Embryonic facial prominence (tissue), 1 donor: ENCODE results near the gene FBLIM1.

Source experiments
- DNase-seq: peaks from one replicate; pipeline ENCODE4 v3.0.0-alpha.2; 2016; ENCODE audit errors: extremely low spot score

The FBLIM1 gene, protein sequence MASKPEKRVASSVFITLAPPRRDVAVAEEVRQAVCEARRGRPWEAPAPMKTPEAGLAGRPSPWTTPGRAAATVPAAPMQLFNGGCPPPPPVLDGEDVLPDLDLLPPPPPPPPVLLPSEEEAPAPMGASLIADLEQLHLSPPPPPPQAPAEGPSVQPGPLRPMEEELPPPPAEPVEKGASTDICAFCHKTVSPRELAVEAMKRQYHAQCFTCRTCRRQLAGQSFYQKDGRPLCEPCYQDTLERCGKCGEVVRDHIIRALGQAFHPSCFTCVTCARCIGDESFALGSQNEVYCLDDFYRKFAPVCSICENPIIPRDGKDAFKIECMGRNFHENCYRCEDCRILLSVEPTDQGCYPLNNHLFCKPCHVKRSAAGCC

DNA sequence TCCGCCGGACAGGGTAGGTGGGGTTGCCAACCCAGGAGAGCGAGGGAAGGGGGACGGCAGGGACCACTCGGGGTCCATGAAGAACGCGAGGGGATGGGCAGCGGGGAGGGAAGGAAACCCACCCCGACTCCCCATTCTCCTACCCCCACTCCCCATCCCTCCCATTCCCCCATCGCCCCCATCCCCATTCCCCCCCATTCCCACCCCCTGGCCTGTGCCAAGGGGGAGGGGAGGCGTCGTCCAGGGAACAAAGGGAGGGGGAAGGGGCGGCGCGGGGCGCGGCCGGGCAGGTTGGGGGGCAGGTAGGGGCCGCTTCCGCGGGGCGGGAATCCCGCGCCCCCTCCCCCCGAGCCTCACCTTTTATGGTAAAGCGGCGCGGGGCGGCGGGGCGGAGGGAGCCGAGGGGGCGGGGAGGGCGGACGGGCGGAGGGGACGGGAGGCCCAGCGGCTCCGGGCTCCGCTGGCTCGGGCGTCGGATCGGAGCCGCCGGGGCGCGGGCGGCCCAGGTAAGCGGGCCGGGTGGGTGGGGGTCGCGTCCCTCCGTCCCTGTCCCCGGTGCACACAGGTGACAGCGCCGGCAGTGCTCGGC lies at the start of gene FBLIM1:
TSS of gene FBLIM1 (plus strand) at position 453 of the 589 bp plus-strand sequence. CDS start 6,189 bp downstream, outside the sequence.
- no peak for DNase-seq

DNA sequence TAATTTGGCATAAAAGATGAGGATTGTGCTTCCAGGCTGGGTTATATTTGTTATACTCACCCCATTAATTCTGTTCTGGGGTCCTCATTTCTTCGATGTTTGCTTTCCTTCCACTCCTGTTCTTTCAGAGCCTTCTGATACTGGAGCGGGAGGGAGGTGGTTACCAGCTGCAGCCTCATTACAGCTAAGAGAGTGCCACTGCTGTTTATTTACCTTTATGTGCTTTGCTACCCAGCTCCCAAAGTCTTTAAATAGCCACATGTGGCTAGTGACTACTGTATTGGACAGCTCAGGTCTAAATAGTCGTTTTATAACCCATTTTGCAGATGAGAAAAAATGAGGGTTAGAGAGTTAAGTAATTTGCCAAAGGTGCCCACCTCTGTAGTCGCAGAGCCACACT lies 49.4 kb upstream of the FBLIM1 start:
- DNase-seq = no peak

DNA sequence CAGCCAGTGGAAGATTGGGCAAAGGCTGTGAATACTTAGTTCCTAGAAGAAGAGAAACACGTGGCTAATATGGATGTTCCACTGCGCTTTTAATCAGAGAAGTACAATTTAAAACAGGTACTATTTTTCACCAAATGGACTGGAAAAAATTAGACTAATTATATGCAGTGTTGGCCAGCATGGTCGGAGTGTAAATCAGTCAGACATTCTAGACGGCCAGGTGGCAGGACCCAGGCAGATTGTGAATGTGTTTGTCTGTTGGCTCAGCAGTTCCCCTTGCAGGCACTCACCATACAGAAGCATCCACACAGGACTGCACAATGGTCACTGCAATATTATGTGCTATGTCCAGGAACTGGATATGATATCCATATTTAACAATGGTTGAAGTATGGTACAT lies 46.4 kb upstream of the FBLIM1 start:
- no peak for DNase-seq

DNA sequence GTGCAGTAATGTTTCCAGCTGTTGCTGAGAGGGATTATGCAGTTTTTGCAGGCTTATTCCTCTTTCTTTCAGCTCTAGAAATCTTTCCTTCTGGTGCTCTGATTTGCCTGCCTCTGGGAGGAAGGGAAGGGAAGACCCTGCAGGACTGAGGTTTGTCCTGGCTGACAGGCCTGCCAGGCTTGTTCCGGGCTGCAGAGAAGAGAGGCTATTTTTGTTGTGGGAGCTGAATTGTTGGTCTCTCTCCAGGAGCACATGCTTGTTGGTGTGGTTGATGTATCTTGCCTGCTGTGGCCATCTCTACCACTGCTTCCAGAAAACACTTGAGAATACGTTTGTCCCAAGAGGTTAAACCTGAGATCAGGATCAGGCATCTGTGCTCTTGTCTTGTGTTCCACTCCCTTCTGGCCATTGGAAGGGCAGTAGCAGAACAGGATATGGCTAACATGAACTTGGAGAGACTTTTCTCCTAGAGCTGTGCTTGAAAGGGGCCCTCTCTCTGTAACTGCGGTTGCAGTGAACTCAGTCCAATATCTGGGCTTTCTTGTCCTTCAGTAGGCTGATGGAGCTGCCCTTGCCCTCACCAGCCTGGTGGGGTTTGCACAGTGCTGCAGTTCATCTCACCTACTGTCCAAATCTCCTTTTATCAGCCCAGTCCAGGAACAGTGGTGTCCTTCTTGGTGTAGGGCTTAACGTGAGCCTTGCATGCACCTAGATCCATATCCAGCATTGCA lies 44.0 kb upstream of the FBLIM1 start:
- DNase-seq = no peak

DNA sequence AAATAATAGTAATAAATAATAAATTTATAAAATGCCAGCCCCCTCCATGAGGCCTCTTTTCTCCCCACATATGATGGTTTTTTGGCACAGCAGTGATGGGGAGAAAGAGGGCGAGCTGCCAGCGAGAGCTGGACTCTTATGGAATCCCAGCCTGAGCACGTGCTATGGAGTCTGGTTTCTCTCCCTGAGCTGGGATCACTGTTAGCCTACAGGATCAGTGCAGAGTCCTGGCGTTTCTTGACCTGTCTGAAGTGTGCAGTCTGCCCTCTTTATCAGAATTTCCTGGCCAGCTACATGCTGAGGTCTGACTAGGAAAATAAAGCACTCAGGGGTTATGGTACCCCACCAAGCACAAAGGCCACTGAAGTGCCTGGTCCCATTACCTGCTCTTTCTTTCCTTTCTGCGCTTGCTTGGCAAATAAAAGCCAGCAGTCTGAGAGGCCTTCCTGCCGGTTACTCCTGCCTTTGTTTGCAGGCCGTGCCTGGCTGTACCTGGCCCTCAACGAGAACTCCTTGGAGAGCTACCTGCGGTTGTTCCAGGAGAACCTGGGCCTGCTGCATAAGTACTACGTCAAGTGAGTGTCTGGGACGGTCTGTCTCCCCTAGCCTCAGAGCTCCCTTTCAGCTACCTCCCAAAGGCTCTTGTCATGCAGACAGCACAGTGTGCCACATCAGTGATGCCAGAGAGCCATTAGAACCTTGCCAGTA lies 41.0 kb upstream of the FBLIM1 start:
- DNase-seq = no peak

DNA sequence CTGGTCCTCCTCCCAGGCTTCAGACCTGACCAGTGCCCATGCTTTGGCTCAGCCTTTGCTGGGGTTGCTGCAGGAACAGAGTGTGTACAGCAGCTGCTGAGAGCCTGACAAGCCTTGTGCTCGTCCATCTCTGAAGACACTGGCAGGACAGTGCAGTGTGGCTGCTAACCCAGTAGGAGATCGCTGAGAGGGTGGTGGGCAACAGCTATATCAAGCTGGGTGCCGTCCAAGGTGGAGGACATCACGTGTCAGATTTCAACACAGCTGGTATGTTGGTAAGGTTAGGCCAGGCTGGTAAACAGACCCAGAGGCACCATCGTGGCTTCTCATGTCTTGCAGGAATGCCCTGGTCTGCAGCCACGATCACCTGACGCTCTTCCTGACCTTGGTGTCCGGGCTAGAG lies 40.4 kb upstream of the FBLIM1 start:
- DNase-seq = no peak

DNA sequence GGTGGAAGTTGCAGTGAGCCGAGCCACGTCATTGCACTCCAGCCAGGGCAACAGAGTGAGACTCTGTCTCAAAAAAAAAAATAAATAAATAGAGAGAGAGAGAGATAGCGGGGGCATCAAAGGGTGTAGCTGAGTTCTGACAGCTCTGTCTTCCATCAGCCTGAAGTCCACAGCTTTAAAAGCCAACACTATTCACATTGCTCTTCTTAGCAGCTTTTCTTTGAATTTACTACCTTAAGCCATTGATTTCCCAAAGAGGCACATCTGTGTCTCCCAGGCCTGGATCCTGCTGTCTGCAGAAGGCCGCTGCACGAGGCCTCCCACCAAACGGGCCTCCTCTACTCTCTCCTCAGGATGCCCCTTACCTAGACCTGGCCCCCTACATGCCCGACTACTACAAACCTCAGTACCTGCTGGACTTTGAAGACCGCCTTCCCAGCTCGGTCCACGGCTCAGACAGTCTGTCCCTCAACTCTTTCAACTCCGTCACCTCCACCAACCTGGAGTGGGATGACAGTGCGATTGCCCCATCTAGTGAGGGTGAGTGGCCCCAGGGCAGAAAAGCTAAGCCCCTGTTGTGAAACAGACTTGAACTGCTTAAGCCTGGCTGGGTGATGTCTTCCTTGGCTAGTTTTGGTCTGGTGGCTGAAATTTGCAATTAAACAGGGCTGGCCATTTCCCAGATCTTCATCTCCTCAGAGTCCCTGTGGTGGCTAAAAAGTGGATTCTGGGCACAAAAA lies 39.0 kb upstream of the FBLIM1 start:
- no peak for DNase-seq

DNA sequence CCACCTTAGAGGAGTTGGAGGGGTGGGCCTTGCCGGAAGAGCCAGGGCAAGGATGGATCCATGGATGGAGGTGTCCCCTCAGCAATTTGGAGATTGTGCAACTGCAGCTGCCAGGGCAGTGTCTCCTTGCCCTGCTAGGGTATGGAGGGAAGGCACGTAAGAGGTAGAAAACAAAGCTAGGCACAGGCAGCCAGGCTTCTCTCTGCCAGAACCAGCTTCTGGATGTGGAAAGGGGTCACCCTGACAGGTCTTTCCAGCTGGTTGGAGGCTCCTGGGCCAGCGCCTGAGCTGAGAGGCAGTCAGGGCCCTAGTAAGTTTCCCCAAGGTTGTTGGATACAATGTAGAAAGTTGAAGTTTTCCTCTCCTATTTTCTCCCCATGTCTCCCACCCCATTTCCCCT lies 37.7 kb upstream of the FBLIM1 start:
- DNase-seq = no peak

DNA sequence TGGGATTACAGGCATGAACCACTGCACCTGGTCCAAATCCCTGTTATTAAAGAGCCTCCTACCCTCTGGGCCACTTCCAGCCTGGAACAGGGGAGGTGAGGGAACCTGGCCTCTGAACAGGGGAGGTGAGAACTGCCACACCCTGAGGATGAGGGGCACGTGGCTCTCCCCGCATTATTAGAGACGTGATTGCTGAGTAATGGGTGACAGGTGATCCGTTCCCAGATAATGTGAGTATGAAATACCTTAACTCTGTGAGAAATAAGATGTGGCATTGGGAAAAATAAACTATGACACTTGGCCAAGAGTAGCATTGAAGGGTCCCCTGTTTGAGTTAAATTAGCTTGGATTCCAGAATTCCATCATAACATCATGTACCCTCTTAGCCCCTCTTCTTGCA lies 36.2 kb upstream of the FBLIM1 start:
- DNase-seq = no peak

DNA sequence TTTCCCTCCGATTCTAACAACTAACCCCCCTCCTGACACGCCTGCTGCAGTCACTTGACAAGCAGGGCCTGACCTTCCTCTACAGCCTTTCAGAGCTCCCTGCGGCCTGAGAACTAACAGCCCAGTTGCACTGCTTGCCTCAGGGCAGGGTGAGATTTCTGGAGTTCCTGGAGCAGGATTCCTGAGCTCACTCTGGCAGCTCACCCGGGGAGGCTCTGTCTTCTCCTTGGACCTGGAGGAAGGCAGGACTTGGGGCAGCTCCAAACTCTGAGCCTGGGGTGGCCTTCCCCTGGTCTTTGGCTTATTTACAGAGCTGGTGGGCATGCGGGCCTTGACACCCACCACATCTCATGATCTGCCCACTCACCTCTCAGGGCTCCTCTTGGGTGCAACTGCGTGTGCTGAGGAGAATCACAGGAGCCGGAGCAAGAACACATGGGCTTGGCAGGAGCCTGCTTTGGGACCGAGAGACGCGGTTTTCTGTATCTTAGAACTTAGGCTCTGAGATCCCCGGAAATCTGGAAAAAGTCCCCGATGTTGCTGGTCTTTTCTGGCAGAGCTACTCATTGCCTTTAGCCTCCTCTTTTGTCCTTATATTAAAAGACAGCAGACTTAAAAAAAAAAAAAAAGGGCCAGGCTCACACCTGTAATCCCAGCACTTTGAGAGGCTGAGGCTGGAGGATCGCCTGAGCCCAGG lies 35.6 kb upstream of the FBLIM1 start:
- no peak for DNase-seq

DNA sequence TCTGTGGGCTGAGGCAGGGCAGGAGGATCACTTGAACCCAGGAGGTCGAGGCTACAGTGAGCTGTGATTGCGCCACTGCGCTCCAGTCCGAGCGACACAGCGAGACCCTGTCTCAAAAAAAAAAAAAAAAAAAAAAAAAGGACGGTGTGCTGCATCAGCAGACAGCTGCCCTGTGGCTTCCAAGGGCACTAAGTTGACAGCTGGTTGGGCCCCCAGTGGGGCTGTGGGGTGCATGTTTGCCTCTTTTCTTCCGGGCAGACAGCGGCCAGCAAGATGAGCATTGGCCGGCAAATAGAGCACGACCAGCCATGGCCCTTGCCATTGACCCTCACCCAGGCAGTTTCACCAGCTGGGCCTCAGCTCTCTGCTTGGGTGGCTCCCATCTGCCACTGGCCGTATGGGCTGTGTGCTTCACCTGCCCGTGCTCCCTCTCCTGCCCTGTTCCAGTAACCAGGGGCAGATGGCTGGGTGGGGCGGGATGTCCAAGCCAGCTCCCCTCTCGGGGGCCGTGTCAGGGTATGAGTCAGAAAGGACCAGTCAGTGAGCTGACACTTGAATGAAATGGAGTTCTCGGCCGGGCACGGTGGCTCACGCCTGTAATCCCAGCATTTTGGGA lies 34.9 kb upstream of the FBLIM1 start:
- DNase-seq = no peak

DNA sequence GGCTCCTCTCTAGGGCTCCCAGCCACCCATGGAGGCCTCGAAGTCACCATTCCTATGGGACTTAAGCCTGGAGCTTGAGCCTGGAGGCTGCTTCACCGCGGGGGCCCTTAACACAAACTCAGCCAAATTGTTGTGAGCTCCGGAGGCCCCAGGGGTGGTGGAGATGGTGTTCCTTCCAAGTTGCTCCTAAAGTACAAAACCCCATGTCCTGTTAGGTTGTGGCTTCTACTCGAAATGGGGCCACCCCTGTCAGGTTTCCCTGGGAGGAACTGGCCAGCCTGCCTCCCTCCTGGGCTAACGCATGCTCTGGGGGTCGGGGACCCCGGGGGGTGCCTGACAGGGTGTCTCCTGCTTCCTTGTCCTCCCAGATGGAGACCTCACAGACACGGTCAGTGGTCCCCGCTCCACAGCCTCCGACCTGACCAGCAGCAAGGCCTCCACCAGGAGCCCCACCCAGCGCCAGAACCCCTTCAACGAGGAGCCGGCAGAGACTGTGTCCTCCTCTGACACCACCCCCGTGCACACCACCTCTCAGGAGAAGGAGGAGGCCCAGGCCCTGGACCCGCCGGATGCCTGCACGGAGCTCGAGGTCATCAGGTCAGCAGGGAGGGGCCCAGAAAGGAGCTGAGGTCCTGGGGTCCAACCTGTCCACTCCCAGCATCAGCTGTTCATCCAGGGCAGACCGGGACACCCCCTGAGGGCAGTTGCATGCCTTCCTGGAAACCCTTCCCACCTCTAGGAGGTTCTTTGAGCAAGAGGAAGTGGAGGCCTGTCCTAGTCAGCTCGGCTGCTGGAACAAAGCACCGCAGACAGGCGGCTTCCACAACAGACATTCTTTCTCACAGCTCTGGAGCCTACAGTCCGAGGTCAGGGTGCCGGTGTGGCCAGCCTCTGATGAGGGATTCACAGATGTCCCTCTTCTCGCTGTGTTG lies 33.4 kb upstream of the FBLIM1 start:
- no peak for DNase-seq

DNA sequence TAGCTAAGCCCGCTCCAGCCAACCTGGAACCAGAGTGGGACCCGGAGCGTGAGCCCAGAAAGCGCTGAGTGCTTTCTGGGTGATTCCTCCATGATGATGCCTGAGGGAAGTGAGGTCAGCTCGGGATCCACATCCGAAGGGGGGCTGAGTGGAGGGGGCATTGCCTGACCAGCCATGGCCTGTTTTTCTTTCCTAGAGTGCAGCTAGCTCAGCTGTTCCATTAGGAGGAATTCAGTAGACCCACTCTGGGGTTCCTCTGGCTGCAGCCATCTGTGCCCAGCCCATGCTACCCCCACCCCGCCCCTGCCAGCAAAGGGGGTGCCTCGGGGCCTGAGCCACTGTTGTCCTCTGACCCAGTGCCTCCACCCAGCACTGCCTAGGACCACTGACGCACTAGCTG lies 32.1 kb upstream of the FBLIM1 start:
- no peak for DNase-seq

DNA sequence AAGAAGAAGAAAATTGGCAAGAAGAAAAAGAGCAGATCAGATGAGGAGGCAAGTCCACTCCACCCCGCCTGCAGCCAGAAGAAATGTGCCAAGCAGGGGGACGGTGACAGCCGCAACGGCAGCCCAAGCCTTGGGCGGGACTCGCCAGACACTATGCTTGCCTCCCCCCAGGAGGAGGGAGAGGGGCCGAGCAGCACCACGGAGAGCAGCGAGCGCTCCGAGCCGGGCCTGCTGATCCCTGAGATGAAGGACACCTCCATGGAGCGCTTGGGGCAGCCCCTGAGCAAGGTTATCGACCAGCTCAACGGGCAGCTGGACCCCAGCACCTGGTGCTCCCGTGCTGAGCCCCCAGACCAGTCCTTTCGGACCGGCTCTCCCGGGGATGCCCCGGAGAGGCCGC lies 31.6 kb upstream of the FBLIM1 start:
- DNase-seq = no peak

DNA sequence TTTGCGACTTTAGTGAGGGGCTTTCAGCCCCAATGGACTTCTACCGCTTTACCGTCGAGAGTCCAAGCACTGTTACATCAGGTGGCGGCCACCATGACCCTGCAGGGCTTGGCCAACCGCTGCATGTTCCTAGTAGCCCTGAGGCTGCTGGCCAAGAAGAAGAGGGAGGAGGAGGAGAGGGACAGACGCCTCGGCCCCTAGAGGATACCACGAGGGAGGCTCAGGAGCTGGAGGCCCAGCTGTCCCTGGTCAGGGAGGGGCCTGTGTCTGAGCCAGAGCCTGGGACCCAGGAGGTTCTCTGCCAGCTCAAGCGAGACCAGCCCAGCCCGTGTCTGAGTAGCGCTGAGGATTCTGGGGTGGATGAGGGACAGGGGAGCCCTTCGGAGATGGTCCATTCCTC lies 31.2 kb upstream of the FBLIM1 start:
- no peak for DNase-seq

DNA sequence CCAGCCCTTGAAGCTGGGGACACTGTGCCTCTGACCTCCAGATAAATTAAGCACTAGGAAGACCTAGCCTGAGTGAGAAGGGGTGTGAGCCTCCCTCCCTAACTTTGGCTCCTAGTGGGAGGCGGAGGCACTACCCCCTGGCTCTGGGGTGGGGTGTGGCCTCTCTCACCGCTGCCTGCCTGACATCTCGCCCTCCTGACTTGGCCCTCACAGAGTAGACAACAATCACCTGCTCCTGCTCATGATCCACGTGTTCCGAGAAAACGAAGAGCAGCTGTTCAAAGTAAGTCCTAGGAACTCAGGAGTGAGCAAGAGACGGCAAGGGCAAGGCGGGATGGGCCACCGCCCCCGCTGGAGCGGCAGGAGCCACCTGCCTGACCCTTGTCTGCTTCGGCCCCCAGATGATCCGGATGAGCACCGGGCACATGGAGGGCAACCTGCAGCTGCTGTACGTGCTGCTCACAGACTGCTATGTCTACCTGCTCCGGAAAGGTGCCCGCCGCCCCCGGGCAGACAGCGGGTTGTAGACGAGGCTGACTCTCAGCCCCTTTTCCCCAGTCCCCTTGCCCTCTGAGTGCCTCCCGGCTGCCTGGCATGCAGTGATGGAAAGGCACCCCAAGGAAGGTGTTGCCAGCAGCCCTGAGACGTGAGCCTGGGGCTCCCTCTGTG lies 30.6 kb upstream of the FBLIM1 start:
- DNase-seq = no peak

DNA sequence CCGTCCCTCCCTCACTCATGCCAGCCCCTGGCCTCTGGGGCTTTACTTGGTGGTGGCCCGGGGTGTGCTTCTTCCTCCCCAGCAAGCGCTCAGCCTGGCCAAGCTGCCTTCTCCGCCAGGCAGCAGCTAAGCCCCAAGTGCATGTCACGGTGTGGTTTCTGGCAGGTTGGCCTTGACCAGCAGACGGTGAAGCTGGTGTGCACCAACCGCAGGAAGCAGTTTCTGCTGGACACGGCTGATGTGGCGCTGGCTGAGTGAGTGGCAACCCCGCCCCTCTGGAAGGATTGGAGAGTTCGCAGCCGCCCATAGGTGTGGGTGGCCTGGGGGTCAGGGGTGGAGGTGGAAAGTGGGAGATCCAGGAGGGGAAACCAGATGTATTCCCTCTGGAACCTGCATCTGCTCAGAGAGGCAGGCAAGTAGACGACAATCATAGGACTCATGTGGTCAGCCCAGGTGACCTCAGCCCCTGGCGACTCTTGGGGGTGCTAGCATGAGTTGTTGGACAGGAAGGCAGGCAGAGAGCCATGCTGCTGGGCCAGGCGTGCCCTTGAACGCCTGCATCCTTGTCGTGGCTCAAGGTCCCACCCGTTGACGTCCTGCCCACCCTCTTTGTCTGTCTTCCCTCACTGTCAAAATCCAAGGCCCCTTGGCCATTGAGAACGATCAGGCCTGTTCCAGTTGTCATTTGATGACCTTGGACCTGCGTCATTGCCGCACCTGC lies 29.5 kb upstream of the FBLIM1 start:
- DNase-seq = no peak

DNA sequence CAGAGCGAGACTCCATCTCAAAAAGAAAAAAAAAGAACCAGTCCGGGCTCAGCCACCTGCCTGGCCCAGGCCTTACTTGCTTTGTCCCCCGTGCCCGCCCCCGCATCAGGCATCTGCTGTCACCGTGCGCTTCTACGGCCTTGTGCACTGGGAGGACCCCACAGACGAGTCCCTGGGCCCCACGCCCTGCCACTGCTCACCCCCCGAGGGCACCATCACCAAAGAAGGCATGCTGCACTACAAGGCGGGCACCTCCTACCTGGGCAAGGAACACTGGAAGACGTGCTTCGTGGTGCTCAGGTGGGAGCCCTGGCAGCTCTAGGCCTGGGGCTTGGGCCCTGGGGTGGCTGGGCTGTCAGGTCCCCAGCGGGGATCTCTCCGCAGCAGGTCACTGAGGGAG lies 28.2 kb upstream of the FBLIM1 start:
- DNase-seq = no peak
